ENCODE results near the gene FER. TPM values are rescaled to one million over a fixed set of nuclear protein-coding genes. Genes with fewer than 3 reads are reported as not detected.

FER gene
- total RNA-seq, 1 experiment from 2014 or later = 22.1 TPM

- H3K27ac ChIP-seq (ENCODE audit: low read length) = no peak overlapping the region
- BruUV-seq (replicated peaks) = no TSS peak
- H3K4me3 ChIP-seq (ENCODE audit: low read depth in 2 of 2, low read length in 2 of 2) = no peak overlapping the region
- no peaks in the 10 kb centered on the region for H3K27me3 ChIP-seq (ENCODE audit: control insufficient read depth, insufficient read depth, low read length)
- H3K36me3 ChIP-seq (ENCODE audit: control insufficient read depth, insufficient read depth, low read length) = no peaks in the 10 kb centered on the region
- H3K4me1 ChIP-seq (ENCODE audit: control insufficient read depth, insufficient read depth, low read length) = peaks cover 5% of the 10 kb centered on the region
- in situ Hi-C loops (cut with HindIII; ENCODE audit: low pct_unique_long_range_greater_than_20kb, low sequenced_read_pairs) = no loop called here
- no peak for TF ChIP-seq POLR2AphosphoS5 (IDR thresholded peaks at IDR 0.05; ENCODE audit: low read depth, low read length)
- TF ChIP-seq TCF7L2 (IDR thresholded peaks at IDR 0.05; ENCODE audit: low read depth, low read length) = no peak
- TF ChIP-seq CTCF (IDR thresholded peaks at IDR 0.05) = no peak
- DNase-seq (ENCODE audit: low read depth, low spot score) (no peak), ATAC-seq (no peak)
- CTCF ChIA-PET = no interaction called here
- intact Hi-C loops (cut with micrococcal nuclease; ENCODE audit: unreplicated experiment) = no loop called here
- POLR2A ChIA-PET = no interaction called here
- H3K9me3 ChIP-seq (ENCODE audit: control insufficient read depth, insufficient read depth, low read depth, low read length) = no peaks in the 10 kb centered on the region
Observed at GRCh38 chr5:108730617-108731340, 16.9 kb upstream of the FER start.

- in situ Hi-C loops (cut with HindIII; ENCODE audit: low pct_unique_long_range_greater_than_20kb, low sequenced_read_pairs) = no loop called here
- POLR2A ChIA-PET = no interaction called here
Observed at GRCh38 chr5:108735790-108736189, 11.9 kb upstream of the FER start.

More at GRCh38 chr5:108735790-108736189, 11.9 kb upstream of the FER start:
- no peak for ATAC-seq
- no peaks in the 10 kb centered on the region for H3K9me3 ChIP-seq (ENCODE audit: control insufficient read depth, insufficient read depth, low read depth, low read length)
- CTCF ChIA-PET = no interaction called here
- no peaks in the 10 kb centered on the region for H3K4me1 ChIP-seq (ENCODE audit: control insufficient read depth, insufficient read depth, low read length)
- intact Hi-C loops (cut with micrococcal nuclease; ENCODE audit: unreplicated experiment) = no loop called here
- no peak overlapping the region for H3K27ac ChIP-seq (ENCODE audit: low read length)
- DNase-seq (ENCODE audit: low read depth, low spot score) = no peak
- BruUV-seq (replicated peaks) = no TSS peak
- no peaks in the 10 kb centered on the region for H3K36me3 ChIP-seq (ENCODE audit: control insufficient read depth, insufficient read depth, low read length)
- TF ChIP-seq CTCF (IDR thresholded peaks at IDR 0.05) (no peak), REST (IDR thresholded peaks at IDR 0.05; ENCODE audit: insufficient read depth in 1 of 2, low read depth in 2 of 2, low read length in 1 of 2) (no peak), POLR2AphosphoS5 (IDR thresholded peaks at IDR 0.05; ENCODE audit: low read depth, low read length) (no peak), TCF7L2 (IDR thresholded peaks at IDR 0.05; ENCODE audit: low read depth, low read length) (no peak), SIN3A (IDR thresholded peaks at IDR 0.05; ENCODE audit: borderline replicate concordance, insufficient read depth, low read depth, low read length) (no peak)
- H3K27me3 ChIP-seq (ENCODE audit: control insufficient read depth, insufficient read depth, low read length) = no peaks in the 10 kb centered on the region
- H3K4me3 ChIP-seq (ENCODE audit: low read depth in 2 of 2, low read length in 2 of 2) = no peak overlapping the region

Data from Panc1 (cell line).